Endothelial cell (in vitro differentiated cells): ENCODE results near the gene PINK1. TPM values are rescaled to one million over a fixed set of nuclear protein-coding genes. Genes with fewer than 3 reads are reported as not detected.

ENCODE experiments used
- DNase-seq: peaks from one replicate; pipeline ENCODE4 v3.0.0; 2021; ENCODE audit warnings: low spot score
- H3K27ac Mint-ChIP-seq: one replicate; pipeline ENCODE4 v1.8.0; 2021; ENCODE audit warnings: mixed read lengths, inconsistent platforms; ENCODE audit not compliant: unreplicated experiment
- H3K27me3 Mint-ChIP-seq: one replicate; pipeline ENCODE4 v1.8.0; 2021; ENCODE audit warnings: mild to moderate bottlenecking, moderate library complexity, mixed read lengths, inconsistent platforms; ENCODE audit not compliant: unreplicated experiment
- H3K36me3 Mint-ChIP-seq: one replicate; pipeline ENCODE4 v1.8.0; 2021; ENCODE audit warnings: mild to moderate bottlenecking, low read depth, mixed read lengths, inconsistent platforms; ENCODE audit not compliant: unreplicated experiment
- H3K4me1 Mint-ChIP-seq: one replicate; pipeline ENCODE4 v1.8.0; 2021; ENCODE audit warnings: mild to moderate bottlenecking, mixed read lengths, inconsistent platforms; ENCODE audit not compliant: unreplicated experiment
- H3K4me3 Mint-ChIP-seq: one replicate; pipeline ENCODE4 v1.8.0; 2021; ENCODE audit warnings: mild to moderate bottlenecking, mixed read lengths, inconsistent platforms; ENCODE audit not compliant: unreplicated experiment
- H3K9me3 Mint-ChIP-seq: one replicate; pipeline ENCODE4 v1.8.0; 2021; ENCODE audit warnings: mixed read lengths, inconsistent platforms; ENCODE audit not compliant: unreplicated experiment
- CTCF ChIP-seq: fragments of 200-600 bp; sonication (generic); IDR thresholded peaks from one replicate; pipeline ENCODE4 v1.5.0; 2021; ENCODE audit warnings: antibody characterized with exemption; ENCODE audit not compliant: unreplicated experiment
- total RNA-seq: library from RNA; stranded (reverse); fragmentation: NEBNext Ultra II Directional; extraction: Animal tissue kit (Norgen Biotek cat#: 25700); gene quantifications from one replicate; pipeline ENCODE4 v1.2.1, GENCODE V29; 2021; ENCODE audit not compliant: unreplicated experiment

PINK1 gene
- total RNA-seq, 1 donor from 2014 or later, result 40.0 TPM

GRCh38 chr1:20632386-20632785 lies 872 bp upstream of the PINK1 start:
- Mint-ChIP-seq H3K36me3 (peaks cover 5% of the 10 kb centered on the region), H3K4me1 (peaks cover 2% of the 10 kb centered on the region), H3K27me3 (no peaks in the 10 kb centered on the region), H3K9me3 (no peaks in the 10 kb centered on the region), H3K4me3 (peak overlapping the region; percentile 89), H3K27ac (no peak overlapping the region)
- no peak for TF ChIP-seq CTCF
- DNase-seq, result no peak

DNA sequence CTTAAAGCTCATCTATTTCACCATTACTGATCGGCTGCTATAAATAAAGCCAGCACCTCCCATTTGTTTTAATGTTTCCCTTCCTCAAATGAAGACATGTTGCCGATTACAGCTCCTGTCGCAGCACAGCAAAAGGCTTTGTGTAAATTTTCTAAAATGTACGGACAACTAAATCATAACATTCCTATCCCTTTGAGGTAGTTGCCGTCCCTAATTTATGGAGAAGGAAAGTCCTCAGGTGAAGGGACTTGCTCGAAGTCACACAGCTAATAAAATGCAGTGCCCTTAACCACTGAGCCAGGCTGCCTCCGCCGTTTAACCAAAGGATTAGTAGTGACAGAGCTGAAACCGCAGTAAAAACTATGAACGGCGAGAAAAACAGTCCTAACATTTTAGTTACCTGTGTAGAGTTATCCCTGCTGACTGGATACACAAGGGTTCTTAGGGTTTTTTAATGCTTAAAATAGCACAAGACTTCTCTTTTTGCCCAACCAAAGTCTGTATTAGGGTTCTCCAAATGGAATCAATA lies 871 bp downstream of the PINK1 start:
- Mint-ChIP-seq H3K36me3 (peaks cover 5% of the 10 kb centered on the region), H3K4me1 (peaks cover 2% of the 10 kb centered on the region), H3K27ac (peak overlapping the region; percentile 52), H3K9me3 (no peaks in the 10 kb centered on the region), H3K4me3 (peak overlapping the region; percentile 91), H3K27me3 (no peaks in the 10 kb centered on the region)
- TF ChIP-seq CTCF, result no peak
- no peak for DNase-seq

DNA sequence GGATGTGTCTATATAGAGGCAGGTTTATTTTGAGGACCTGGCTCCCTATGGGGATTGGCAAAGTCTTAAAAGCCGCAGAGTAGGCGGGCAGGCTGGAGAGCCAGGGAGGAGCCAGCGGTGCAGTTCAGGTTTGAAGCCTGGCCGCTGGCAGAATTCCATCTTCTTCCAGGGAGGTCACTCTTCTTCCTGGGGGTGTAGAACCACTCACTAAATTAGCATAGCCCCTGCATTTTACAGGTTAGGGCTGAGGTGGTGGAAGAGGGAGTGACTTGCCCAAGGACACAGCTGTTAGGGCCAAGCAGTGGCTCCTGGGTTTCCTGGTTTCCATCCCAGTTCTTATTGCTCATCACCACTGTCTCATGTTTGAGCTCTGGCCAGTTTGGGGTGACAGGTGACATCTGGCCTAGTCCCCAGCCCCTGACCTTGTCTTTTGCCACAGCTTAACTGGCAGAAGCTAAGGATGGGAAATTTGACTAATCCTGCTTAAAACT lies 1.4 kb downstream of the PINK1 start:
- H3K4me1 Mint-ChIP-seq, result peaks cover 2% of the 10 kb centered on the region
- DNase-seq, result peak; percentile 15
- no peak overlapping the region for H3K27ac Mint-ChIP-seq
- no peak for TF ChIP-seq CTCF
- H3K36me3 Mint-ChIP-seq, result peaks cover 5% of the 10 kb centered on the region
- no peaks in the 10 kb centered on the region for H3K9me3 Mint-ChIP-seq
- H3K27me3 Mint-ChIP-seq, result no peaks in the 10 kb centered on the region
- peak overlapping the region; percentile 91 for H3K4me3 Mint-ChIP-seq

DNA sequence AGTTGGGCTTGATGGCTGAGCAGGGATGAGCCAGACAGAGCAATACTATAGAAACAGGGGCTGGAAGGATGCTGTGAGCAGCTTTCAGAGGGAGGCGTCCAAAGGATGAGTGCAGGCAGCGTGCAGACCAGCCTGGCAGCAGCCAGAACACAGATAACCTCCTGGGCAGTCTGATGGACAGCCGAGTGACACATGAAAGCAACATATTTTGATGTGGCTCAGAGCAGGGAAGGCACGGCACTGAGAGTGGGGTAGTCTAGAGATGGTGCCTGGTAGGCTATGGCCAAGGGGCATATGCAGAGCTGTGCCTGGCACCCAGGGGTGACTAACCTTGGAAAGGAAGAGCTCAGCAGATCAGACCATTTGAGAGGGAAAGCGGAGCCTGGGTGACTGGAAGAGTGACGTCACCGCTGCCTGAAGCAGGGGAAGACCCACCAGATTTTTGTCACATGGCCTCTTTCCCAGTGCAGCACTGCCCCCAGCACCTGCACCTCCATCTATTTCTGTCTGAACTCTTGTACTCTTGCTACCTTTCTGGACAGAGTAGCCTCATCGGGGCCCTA lies 3.6 kb downstream of the PINK1 start:
- Mint-ChIP-seq H3K36me3 (peaks cover 21% of the 10 kb centered on the region), H3K27me3 (peaks cover 2% of the 10 kb centered on the region), H3K4me3 (peak overlapping the region; percentile 26), H3K4me1 (peaks cover 2% of the 10 kb centered on the region), H3K9me3 (no peaks in the 10 kb centered on the region), H3K27ac (no peak overlapping the region)
- no peak for DNase-seq
- no peak for TF ChIP-seq CTCF

DNA sequence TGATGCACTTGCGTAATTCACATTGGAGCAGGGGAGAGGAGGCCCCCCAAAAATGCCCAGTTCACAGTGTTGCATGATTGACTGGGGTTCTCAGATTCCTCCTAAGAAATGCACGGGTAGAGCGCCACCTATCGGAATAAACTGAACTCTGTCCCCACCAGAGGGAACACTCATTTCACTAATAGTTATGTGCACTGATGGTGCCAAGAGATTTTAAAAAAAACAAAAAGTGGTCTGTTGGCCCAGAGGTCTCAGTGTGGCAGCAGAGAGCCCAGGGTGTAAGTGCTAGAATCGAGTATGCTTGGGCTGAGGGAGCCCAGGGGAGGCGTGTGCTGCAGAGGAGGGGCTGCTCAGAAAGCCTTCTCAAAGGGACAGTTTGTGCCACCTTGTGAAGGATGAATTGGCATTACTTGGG lies 6.9 kb downstream of the PINK1 start:
- H3K27me3 Mint-ChIP-seq, result peaks cover 2% of the 10 kb centered on the region
- peak; percentile 59 for DNase-seq
- H3K27ac Mint-ChIP-seq, result no peak overlapping the region
- H3K4me3 Mint-ChIP-seq, result no peak overlapping the region
- H3K36me3 Mint-ChIP-seq, result peaks cover 25% of the 10 kb centered on the region
- peak; percentile 90 for TF ChIP-seq CTCF
- H3K4me1 Mint-ChIP-seq, result no peaks in the 10 kb centered on the region
- H3K9me3 Mint-ChIP-seq, result no peaks in the 10 kb centered on the region
